Hepatocyte (in vitro differentiated cells): ENCODE data around the gene DHFR2. TPM values are rescaled to one million over a fixed set of nuclear protein-coding genes. Genes with fewer than 3 reads are reported as not detected.

Experiments
- DNase-seq: peaks from one replicate; pipeline ENCODE4 v3.0.0-alpha.2; 2016; ENCODE audit warnings: low spot score
- H2AFZ ChIP-seq: fragments of 200-600 bp; sonication (generic); 2 replicates; pipeline ENCODE4 v1.6.0; 2016; ENCODE audit warnings: antibody characterized with exemption, mild to moderate bottlenecking
- H3K27ac ChIP-seq: fragments of 200-600 bp; sonication (generic); 2 replicates; pipeline ENCODE4 v1.5.1; 2016; ENCODE audit warnings: mild to moderate bottlenecking
- H3K27me3 ChIP-seq: fragments of 200-600 bp; sonication (generic); 2 replicates; pipeline ENCODE4 v1.6.1; 2016
- H3K36me3 ChIP-seq: fragments of 200-600 bp; sonication (generic); replicated peaks from 2 replicates; pipeline ENCODE4 v1.5.1; 2016; ENCODE audit warnings: low read depth; ENCODE audit not compliant: insufficient read depth
- H3K4me1 ChIP-seq: fragments of 200-600 bp; sonication (generic); 2 replicates; pipeline ENCODE4 v1.5.1; 2016; ENCODE audit warnings: mild to moderate bottlenecking, moderate library complexity; ENCODE audit not compliant: insufficient read depth
- H3K4me2 ChIP-seq: fragments of 200-600 bp; sonication (generic); 2 replicates; pipeline ENCODE4 v1.6.0; 2016
- H3K4me3 ChIP-seq: fragments of 200-600 bp; sonication (generic); 2 replicates; pipeline ENCODE4 v1.5.1; 2016; ENCODE audit warnings: mild to moderate bottlenecking
- H3K79me2 ChIP-seq: fragments of 200-600 bp; sonication (generic); 2 replicates; pipeline ENCODE4 v1.6.0; 2017; ENCODE audit warnings: mild to moderate bottlenecking
- H3K9me2 ChIP-seq: fragments of 200-600 bp; sonication (generic); replicated peaks from 2 replicates; pipeline ENCODE4 v1.6.0; 2017; ENCODE audit warnings: mild to moderate bottlenecking; ENCODE audit not compliant: insufficient read depth
- H3K9me3 ChIP-seq: fragments of 200-600 bp; sonication (generic); 2 replicates; pipeline ENCODE4 v1.5.1; 2016; ENCODE audit warnings: low read depth, mild to moderate bottlenecking
- H4K20me1 ChIP-seq: fragments of 200-600 bp; sonication (generic); 2 replicates; pipeline ENCODE4 v1.6.0; 2016; ENCODE audit warnings: mild to moderate bottlenecking; ENCODE audit not compliant: insufficient read depth, poor library complexity, severe bottlenecking
- EZH2 ChIP-seq: fragments of 200-600 bp; sonication (generic); IDR thresholded peaks from 2 replicates; pipeline ENCODE4 v1.6.1; 2016; ENCODE audit warnings: antibody characterized with exemption, mild to moderate bottlenecking, borderline replicate concordance
- EZH2phosphoT487 ChIP-seq: fragments of 200-600 bp; sonication (generic); IDR thresholded peaks from one replicate; pipeline ENCODE4 v1.6.1; 2018; ENCODE audit warnings: antibody characterized with exemption, mild to moderate bottlenecking, low read depth, moderate library complexity; ENCODE audit not compliant: unreplicated experiment, severe bottlenecking
- WGBS: methylation state at CpG from one replicate; pipeline ENCODE4 v1.1.6; 2016; ENCODE audit warnings: low lambda C conversion rate; ENCODE audit errors: missing lambda C conversion rate; 5-methylcytosine and 5-hydroxymethylcytosine counted together
- polyA plus RNA-seq: library from polyadenylated mRNA; unstranded; fragments of >200 nt; fragmentation: Nextera tagmentation; extraction: Ambion mirVana; gene quantifications from 2 replicates; pipeline ENCODE4 v1.2.1, GENCODE V29; 2016
- total RNA-seq: library from RNA; depleted of rRNA; stranded (reverse); fragments of >200 nt; gene quantifications from 2 replicates; pipeline ENCODE4 v1.2.3, GENCODE V29; 2014
- TF ChIP-seq, protein P1 (sequence below): fragments of 200-600 bp; sonication (generic); IDR thresholded peaks from 2 replicates; pipeline ENCODE4 v1.5.1; 2016; ENCODE audit warnings: antibody characterized with exemption, mild to moderate bottlenecking; ENCODE audit not compliant: poor library complexity

The DHFR2 gene
- total and polyA plus RNA-seq, 2 experiments from 2014 or later = 6.5 to 7.9 TPM

DNA sequence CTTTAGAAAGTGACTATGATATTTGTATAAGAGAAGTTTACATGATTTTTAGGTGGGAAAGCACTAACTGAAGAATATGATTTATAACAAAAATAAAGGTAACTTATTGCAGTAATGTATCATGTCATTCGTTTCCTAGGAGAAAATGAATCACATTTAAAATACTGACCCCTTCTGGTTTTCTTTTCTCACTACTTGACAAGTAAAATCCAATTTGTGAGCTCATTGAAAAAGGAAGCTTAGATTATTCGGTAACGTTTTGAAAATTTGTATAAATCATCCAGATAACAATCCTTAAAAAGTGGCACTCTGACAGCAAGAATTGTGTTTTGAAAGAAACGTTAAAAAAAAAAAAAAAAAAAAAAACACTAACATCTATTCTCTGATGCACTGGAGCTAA is 39.1 kb upstream of the DHFR2 start:
- DNase-seq = no peak
- Histone ChIP-seq H3K4me2 (no peak overlapping the region), H3K4me3 (no peak overlapping the region), H2AFZ (no peak overlapping the region), H3K9me2 (no peaks in the 10 kb centered on the region), H3K27ac (no peak overlapping the region), H3K9me3 (no peaks in the 10 kb centered on the region), H3K79me2 (no peaks in the 10 kb centered on the region), H3K36me3 (no peaks in the 10 kb centered on the region), H4K20me1 (no peaks in the 10 kb centered on the region), H3K4me1 (no peaks in the 10 kb centered on the region), H3K27me3 (no peaks in the 10 kb centered on the region)
- 71% methylated on average over 4 of the region's 4 CpGs for WGBS
- TF ChIP-seq, protein P1, sequence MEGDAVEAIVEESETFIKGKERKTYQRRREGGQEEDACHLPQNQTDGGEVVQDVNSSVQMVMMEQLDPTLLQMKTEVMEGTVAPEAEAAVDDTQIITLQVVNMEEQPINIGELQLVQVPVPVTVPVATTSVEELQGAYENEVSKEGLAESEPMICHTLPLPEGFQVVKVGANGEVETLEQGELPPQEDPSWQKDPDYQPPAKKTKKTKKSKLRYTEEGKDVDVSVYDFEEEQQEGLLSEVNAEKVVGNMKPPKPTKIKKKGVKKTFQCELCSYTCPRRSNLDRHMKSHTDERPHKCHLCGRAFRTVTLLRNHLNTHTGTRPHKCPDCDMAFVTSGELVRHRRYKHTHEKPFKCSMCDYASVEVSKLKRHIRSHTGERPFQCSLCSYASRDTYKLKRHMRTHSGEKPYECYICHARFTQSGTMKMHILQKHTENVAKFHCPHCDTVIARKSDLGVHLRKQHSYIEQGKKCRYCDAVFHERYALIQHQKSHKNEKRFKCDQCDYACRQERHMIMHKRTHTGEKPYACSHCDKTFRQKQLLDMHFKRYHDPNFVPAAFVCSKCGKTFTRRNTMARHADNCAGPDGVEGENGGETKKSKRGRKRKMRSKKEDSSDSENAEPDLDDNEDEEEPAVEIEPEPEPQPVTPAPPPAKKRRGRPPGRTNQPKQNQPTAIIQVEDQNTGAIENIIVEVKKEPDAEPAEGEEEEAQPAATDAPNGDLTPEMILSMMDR = peak; percentile 15
- no peak for TF ChIP-seq EZH2

GRCh38 chr3:94099311-94099710 is 36.6 kb upstream of the DHFR2 start:
- Histone ChIP-seq H3K79me2 (no peaks in the 10 kb centered on the region), H3K9me2 (no peaks in the 10 kb centered on the region), H3K9me3 (no peaks in the 10 kb centered on the region), H2AFZ (no peak overlapping the region), H3K4me2 (no peak overlapping the region), H3K27ac (no peak overlapping the region), H3K4me3 (no peak overlapping the region), H3K4me1 (no peaks in the 10 kb centered on the region), H3K27me3 (no peaks in the 10 kb centered on the region), H4K20me1 (no peaks in the 10 kb centered on the region), H3K36me3 (no peaks in the 10 kb centered on the region)
- DNase-seq = no peak
- WGBS = 79% methylated on average over 1 of the region's 1 CpG
- TF ChIP-seq EZH2phosphoT487 = no peak
- TF ChIP-seq, protein P1 = no peak
- TF ChIP-seq EZH2 = no peak

GRCh38 chr3:94098452-94098851 is 35.7 kb upstream of the DHFR2 start:
- Histone ChIP-seq H3K4me3 (no peak overlapping the region), H3K36me3 (no peaks in the 10 kb centered on the region), H4K20me1 (no peaks in the 10 kb centered on the region), H3K9me2 (no peaks in the 10 kb centered on the region), H3K4me1 (no peaks in the 10 kb centered on the region), H3K79me2 (no peaks in the 10 kb centered on the region), H3K4me2 (no peak overlapping the region), H2AFZ (no peak overlapping the region), H3K9me3 (no peaks in the 10 kb centered on the region), H3K27me3 (no peaks in the 10 kb centered on the region), H3K27ac (no peak overlapping the region)
- TF ChIP-seq EZH2phosphoT487 (no peak), EZH2 (no peak)
- TF ChIP-seq, protein P1 = no peak
- WGBS = 96% methylated on average over 3 of the region's 3 CpGs
- no peak for DNase-seq

GRCh38 chr3:94095111-94095510 is 32.4 kb upstream of the DHFR2 start:
- TF ChIP-seq EZH2phosphoT487 (no peak), EZH2 (no peak)
- TF ChIP-seq, protein P1 = no peak
- no peaks in the 10 kb centered on the region for H3K9me2 ChIP-seq
- no peak for DNase-seq
- H3K4me1 ChIP-seq = no peaks in the 10 kb centered on the region
- H3K4me2 ChIP-seq = no peak overlapping the region
- H3K36me3 ChIP-seq = no peaks in the 10 kb centered on the region
- no peak overlapping the region for H3K4me3 ChIP-seq
- 96% methylated on average over 2 of the region's 2 CpGs for WGBS
- H3K27ac ChIP-seq = no peak overlapping the region
- no peaks in the 10 kb centered on the region for H3K79me2 ChIP-seq
- H3K27me3 ChIP-seq = no peaks in the 10 kb centered on the region
- H4K20me1 ChIP-seq = no peaks in the 10 kb centered on the region
- no peak overlapping the region for H2AFZ ChIP-seq
- H3K9me3 ChIP-seq = no peaks in the 10 kb centered on the region
